Kidney epithelial cell (primary cell): ENCODE data around the gene MGST3. TPM values are rescaled to one million over a fixed set of nuclear protein-coding genes. Genes with fewer than 3 reads are reported as not detected.

Experiments
- DNase-seq: peaks from one replicate; pipeline ENCODE4 v3.0.0-alpha.2; 2010; ENCODE audit warnings: low read depth
- H3K27me3 ChIP-seq: 2 replicates; pipeline ENCODE4 v1.6.0; 2011; ENCODE audit warnings: low read length; ENCODE audit not compliant: control insufficient read depth, insufficient read depth
- H3K36me3 ChIP-seq: 2 replicates; pipeline ENCODE4 v1.5.1; 2011; ENCODE audit warnings: low read length; ENCODE audit not compliant: control insufficient read depth, insufficient read depth
- H3K4me3 ChIP-seq: 2 replicates; pipeline ENCODE4 v1.5.1; 2011; ENCODE audit warnings: low read depth, mild to moderate bottlenecking, control low read depth, low read length
- total RNA-seq: library from RNA; depleted of rRNA; stranded (reverse); fragments of >200 nt; gene quantifications from 2 replicates; pipeline ENCODE4 v1.2.3, GENCODE V29; 2015
- TF ChIP-seq, protein P1 (sequence below): IDR thresholded peaks from 2 replicates; pipeline ENCODE4 v1.5.1; 2011; ENCODE audit warnings: mild to moderate bottlenecking, moderate library complexity, low read length, control low read depth, inconsistent platforms; ENCODE audit not compliant: insufficient read depth, poor library complexity, severe bottlenecking

Gene MGST3
- total RNA-seq, 1 donor from 2014 or later: 122 TPM

DNA sequence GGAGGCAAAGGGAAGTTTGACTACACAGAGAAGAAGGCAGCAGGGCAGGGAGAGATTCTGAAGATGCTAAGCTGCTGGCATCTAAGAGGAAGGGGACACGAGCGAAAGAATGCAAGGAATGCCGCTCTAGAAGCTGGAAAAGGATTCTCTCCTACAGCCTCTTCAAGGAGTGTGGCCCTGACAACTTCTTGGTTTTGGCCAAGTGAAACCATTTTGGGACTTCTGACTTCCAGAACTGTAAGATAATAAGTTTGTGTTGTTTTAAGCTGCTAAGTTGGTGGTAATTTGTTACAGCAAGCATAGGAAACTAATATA is 28.5 kb downstream of the MGST3 start:
- no peak overlapping the region for H3K4me3 ChIP-seq
- no peak for DNase-seq
- peaks cover 3% of the 10 kb centered on the region for H3K36me3 ChIP-seq
- TF ChIP-seq, protein P1, sequence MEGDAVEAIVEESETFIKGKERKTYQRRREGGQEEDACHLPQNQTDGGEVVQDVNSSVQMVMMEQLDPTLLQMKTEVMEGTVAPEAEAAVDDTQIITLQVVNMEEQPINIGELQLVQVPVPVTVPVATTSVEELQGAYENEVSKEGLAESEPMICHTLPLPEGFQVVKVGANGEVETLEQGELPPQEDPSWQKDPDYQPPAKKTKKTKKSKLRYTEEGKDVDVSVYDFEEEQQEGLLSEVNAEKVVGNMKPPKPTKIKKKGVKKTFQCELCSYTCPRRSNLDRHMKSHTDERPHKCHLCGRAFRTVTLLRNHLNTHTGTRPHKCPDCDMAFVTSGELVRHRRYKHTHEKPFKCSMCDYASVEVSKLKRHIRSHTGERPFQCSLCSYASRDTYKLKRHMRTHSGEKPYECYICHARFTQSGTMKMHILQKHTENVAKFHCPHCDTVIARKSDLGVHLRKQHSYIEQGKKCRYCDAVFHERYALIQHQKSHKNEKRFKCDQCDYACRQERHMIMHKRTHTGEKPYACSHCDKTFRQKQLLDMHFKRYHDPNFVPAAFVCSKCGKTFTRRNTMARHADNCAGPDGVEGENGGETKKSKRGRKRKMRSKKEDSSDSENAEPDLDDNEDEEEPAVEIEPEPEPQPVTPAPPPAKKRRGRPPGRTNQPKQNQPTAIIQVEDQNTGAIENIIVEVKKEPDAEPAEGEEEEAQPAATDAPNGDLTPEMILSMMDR: no peak
- no peaks in the 10 kb centered on the region for H3K27me3 ChIP-seq

DNA sequence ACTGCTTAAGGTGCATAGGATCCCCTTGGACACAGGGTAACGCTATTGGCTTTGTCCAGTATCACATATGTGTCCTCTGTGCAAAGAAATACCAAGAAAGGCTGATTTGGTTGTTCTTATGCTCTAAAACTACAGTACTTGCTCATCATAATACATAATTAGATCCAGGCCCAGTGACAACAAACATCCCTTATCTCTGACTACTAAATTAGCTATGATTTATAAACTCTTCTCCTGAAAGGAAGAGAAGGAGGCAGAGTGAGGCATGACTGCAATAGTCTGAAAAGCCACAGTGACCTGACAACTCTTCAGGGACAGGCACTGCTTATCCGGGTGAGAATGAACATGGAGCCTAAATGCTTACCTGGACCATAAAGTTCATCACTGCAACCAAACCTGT is 30.7 kb downstream of the MGST3 start:
- Histone ChIP-seq H3K27me3 (no peaks in the 10 kb centered on the region), H3K36me3 (peaks cover 3% of the 10 kb centered on the region), H3K4me3 (no peak overlapping the region)
- TF ChIP-seq, protein P1: no peak
- no peak for DNase-seq

DNA sequence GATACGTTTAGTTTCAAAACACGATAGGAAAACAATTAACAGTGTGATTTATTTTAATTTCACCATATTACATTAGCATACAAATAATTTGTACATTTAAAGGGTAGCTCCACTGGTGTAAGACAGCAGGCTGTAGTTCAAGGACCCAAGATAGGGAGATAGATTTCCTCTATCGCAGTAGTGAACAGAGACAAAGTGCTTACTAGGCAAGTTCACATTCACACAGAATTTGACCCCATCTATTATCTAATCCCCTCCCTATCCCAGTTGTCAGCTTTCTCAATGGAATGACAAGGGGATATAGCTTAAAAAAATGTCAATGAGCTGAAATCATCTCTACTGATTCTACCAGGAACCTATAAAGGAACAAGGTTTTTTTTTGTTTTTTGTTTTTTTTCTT is 31.2 kb downstream of the MGST3 start:
- no peak for DNase-seq

DNA sequence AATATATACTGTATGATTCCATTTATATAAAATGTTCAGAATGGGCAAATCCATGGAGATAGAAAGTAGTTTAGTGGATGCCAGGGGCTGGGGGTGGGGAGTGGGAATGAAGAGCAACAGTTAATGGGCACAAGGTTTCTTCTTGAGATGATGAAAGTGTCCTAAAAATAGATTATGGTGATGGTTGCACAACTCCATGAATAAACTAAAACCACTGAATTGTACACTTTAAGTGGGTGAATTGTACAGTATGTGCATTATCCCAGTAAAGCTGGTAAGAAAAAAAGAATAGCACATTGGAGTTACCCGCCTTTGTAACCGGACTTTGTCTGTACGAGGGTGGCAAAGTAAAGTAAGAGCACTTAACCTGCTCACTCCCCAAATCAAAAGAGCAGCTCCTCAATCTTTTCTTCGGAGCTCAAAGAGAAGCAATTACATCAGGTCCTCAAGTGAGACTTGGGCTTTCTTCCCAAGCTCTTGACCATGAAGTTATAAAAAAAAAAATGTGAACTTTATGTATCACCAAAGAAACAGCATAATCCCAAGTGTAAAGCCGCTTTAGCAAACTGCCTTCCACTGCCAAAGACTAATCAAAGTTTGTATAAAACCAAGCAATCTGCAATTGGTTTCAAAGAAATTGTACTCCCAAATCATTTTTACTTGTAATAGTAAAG is 35.3 kb downstream of the MGST3 start:
- TF ChIP-seq, protein P1: no peak
- H3K36me3 ChIP-seq: peaks cover 3% of the 10 kb centered on the region
- H3K27me3 ChIP-seq: no peaks in the 10 kb centered on the region
- no peak overlapping the region for H3K4me3 ChIP-seq
- no peak for DNase-seq

More for the DNA sequence above, 31.2 kb downstream of the MGST3 start:
- Histone ChIP-seq H3K36me3 (peaks cover 3% of the 10 kb centered on the region), H3K27me3 (no peaks in the 10 kb centered on the region), H3K4me3 (no peak overlapping the region)
- TF ChIP-seq, protein P1: no peak

DNA sequence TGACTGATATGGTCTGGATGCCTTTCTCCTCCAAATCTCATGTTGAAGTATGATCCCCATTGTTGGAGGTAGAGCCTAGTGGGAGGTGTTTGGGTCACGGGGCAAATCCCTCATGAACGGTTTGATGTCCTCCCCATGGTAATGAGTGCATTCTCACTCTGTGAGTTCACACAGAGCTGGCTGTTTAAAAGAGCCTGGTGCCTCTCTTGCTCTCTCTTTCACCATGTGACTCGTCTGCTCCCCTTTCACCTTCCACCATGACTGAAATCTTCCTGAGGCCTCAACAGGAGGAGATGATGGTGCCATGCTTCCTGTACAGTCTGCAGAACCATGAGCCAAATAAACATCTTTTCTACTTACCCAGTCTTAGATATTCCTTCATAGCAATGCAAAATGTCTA is 37.1 kb downstream of the MGST3 start:
- TF ChIP-seq, protein P1: no peak

DNA sequence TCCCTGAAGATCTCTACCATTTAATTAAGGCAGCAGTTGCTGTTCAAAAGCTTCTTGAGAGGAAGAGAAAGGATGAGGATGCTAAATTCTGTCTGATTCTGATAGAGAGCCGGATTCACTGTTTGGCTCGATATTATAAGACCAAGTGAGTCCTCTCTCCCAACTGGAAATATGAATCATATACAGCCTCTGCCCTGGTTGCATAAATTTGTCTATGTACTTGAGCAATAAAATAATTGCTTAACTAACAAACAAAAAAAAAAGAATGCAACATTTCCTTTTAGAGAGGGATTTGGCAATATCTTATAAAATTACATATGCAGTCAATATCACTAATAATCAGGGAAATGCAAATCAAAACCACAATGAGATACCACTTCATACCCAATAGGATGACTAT is 40.5 kb downstream of the MGST3 start:
- Histone ChIP-seq H3K36me3 (peaks cover 2% of the 10 kb centered on the region), H3K27me3 (no peaks in the 10 kb centered on the region), H3K4me3 (no peak overlapping the region)
- no peak for DNase-seq
- TF ChIP-seq, protein P1: no peak

More for the DNA sequence above, 37.1 kb downstream of the MGST3 start:
- DNase-seq: no peak
- peaks cover 3% of the 10 kb centered on the region for H3K36me3 ChIP-seq
- no peaks in the 10 kb centered on the region for H3K27me3 ChIP-seq
- H3K4me3 ChIP-seq: no peak overlapping the region
